Naive thymus-derived CD4-positive, alpha-beta T cell (primary cell): ENCODE results near the gene OSBP2. TPM values are rescaled to one million over a fixed set of nuclear protein-coding genes. Genes with fewer than 3 reads are reported as not detected.

Experiments
- ATAC-seq: fragments of 150-1000 bp; cut with Tn5 transposase; 2 replicates; pipeline ENCODE4 v1.10.0; 2021; ENCODE audit warnings: mild to moderate bottlenecking, moderate library complexity
- CTCF ChIA-PET: fragments of 350-600 bp; sonication (Branson Sonifier 250); formaldehyde crosslinking; loops from one replicate; lab custom pipeline; 2021; ENCODE audit warnings: antibody characterized with exemption; lab: Charles Lee
- POLR2A ChIA-PET: fragments of 350-600 bp; sonication (Branson Sonifier 250); formaldehyde crosslinking; loops from one replicate; lab custom pipeline; 2021; ENCODE audit warnings: antibody characterized with exemption, inconsistent platforms; lab: Charles Lee
- DNase-seq, 9 donors: peaks; one replicate each; pipeline versions ENCODE4 v3.0.0 to v3.0.0-alpha.2; 2020 to 2022; ENCODE audit warnings: mixed read lengths in 1 of 9
- H3K27ac ChIP-seq: one replicate; pipeline ENCODE4 v1.7.0; 2013; ENCODE audit warnings: mild to moderate bottlenecking, low read depth, low read length, moderate library complexity
- H3K27me3 ChIP-seq, 2 donors: one replicate each; pipeline ENCODE4 v1.7.0; 2013; ENCODE audit warnings: low read length in 2 of 2, mild to moderate bottlenecking in 2 of 2, moderate library complexity in 2 of 2; ENCODE audit not compliant: control insufficient read depth in 2 of 2, insufficient read depth in 2 of 2
- H3K36me3 ChIP-seq, 3 experiments: 1 replicate in 2 of 3; 2 replicates in 1 of 3; pipeline ENCODE4 v1.7.0; 2013; ENCODE audit warnings: low read length in 3 of 3, mild to moderate bottlenecking in 3 of 3, moderate library complexity in 1 of 3; ENCODE audit not compliant: insufficient read depth in 3 of 3, control insufficient read depth in 2 of 3
- H3K4me1 ChIP-seq, 2 donors: one replicate each; pipeline ENCODE4 v1.7.0; 2013; ENCODE audit warnings: low read length in 2 of 2, mild to moderate bottlenecking in 2 of 2, moderate library complexity in 1 of 2; ENCODE audit not compliant: control insufficient read depth in 2 of 2, insufficient read depth in 2 of 2
- H3K4me3 ChIP-seq: 2 replicates; pipeline ENCODE4 v1.7.0; 2013; ENCODE audit warnings: mild to moderate bottlenecking, low read length
- H3K9me3 ChIP-seq, 3 experiments: 1 replicate in 2 of 3; 2 replicates in 1 of 3; pipeline ENCODE4 v1.7.0; 2013; ENCODE audit warnings: low read length in 3 of 3; ENCODE audit not compliant: control insufficient read depth in 2 of 3
- H3K27ac Mint-ChIP-seq, 9 donors: one replicate each; pipeline ENCODE4 v1.8.0; 2020 to 2022; ENCODE audit warnings: mixed read lengths in 9 of 9, mild to moderate bottlenecking in 8 of 9, moderate library complexity in 5 of 9, inconsistent platforms in 2 of 9
- H3K27me3 Mint-ChIP-seq, 5 donors: one replicate each; pipeline ENCODE4 v1.8.0; 2021 to 2022; ENCODE audit warnings: mixed read lengths in 5 of 5, mild to moderate bottlenecking in 1 of 5
- H3K36me3 Mint-ChIP-seq, 5 donors: one replicate each; pipeline ENCODE4 v1.8.0; 2020 to 2022; ENCODE audit warnings: mixed read lengths in 5 of 5, mild to moderate bottlenecking in 3 of 5, inconsistent platforms in 1 of 5
- H3K4me1 Mint-ChIP-seq, 7 donors: one replicate each; pipeline ENCODE4 v1.8.0; 2020 to 2022; ENCODE audit warnings: mixed read lengths in 7 of 7, mild to moderate bottlenecking in 3 of 7, inconsistent platforms in 1 of 7
- H3K4me3 Mint-ChIP-seq, 10 donors: one replicate each; pipeline ENCODE4 v1.8.0; 2020 to 2022; ENCODE audit warnings: mild to moderate bottlenecking in 10 of 10, mixed read lengths in 10 of 10, moderate library complexity in 6 of 10, inconsistent platforms in 2 of 10
- H3K9me3 Mint-ChIP-seq, 11 donors: one replicate each; pipeline ENCODE4 v1.8.0; 2020 to 2022; ENCODE audit warnings: mixed read lengths in 11 of 11, mild to moderate bottlenecking in 4 of 11, inconsistent platforms in 1 of 11, moderate library complexity in 1 of 11
- intact Hi-C, 2 donors: fragments of 100-400 bp; cut with micrococcal nuclease; formaldehyde crosslinking; loops; one replicate each; pipeline ENCODE4 v1.15.1; 2023
- polyA plus RNA-seq, 2 donors: library from polyadenylated mRNA; unstranded; fragments of 300-500 nt; fragmentation: Illumina TruSeq; gene quantifications; one replicate each; pipeline ENCODE4 v1.2.3, GENCODE V29; 2021
- total RNA-seq, 6 experiments: library from RNA in 5 of 6; stranded (reverse) in 5 of 6; gene quantifications; 1 replicate in 5 of 6; 2 replicates in 1 of 6; pipeline ENCODE4 v1.2.3 and lab custom pipeline; 2021 to 2026

The OSBP2 gene
- total and polyA plus RNA-seq, 7 experiments from 2014 or later, result 0.37 to 2.7 (median 1.8) TPM

DNA sequence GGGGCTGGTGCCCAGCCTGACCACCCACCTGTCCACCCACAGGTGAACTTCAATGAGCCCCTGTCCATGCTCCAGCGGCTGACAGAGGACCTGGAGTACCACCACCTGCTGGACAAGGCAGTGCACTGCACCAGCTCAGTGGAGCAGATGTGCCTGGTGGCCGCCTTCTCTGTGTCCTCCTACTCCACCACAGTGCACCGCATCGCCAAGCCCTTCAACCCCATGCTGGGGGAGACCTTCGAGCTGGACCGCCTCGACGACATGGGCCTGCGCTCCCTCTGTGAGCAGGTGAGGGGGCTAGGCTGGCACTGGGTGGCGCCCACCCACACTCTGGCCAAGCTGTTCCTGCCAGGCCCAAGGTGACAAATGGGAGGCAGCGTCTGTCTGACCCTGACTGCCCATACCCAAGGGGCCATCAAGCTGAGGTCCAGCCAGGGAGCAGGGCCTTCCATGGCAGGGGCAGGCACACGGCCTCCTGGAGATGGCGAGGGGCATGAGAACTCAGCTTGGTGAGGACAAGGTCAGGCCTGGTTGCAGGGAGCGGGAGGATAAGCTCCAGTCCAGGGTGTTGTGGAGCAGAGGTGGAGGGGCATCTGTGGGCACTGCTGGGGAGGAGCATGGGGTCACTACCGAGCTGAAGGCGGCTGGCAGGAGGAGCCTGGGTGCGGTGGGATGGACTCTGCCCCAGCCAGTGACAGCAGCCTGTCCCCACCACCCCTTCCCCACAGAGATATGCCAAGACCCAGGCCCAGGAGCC lies 196.2 kb downstream of the OSBP2 start:
- no peak overlapping the region for H3K27ac ChIP-seq
- H3K27me3 Mint-ChIP-seq, result no peaks in the 10 kb centered on the region
- intact Hi-C loops, result loop anchor here in 1 of 2 donors (1.0 kb wide), 1 partner anchor 257 kb away; no protein-coding TSS in a partner anchor
- H3K9me3 ChIP-seq, result no peaks in the 10 kb centered on the region
- H3K4me3 ChIP-seq, result no peak overlapping the region
- H3K4me1 Mint-ChIP-seq, result peaks cover 15 to 37% (median 32%) of the 10 kb centered on the region in 7 donors
- H3K27me3 ChIP-seq, result no peaks in the 10 kb centered on the region
- DNase-seq, result peak in 5 of 9 donors; percentile 12 to 38 (median 19)
- no peak overlapping the region for H3K4me3 Mint-ChIP-seq
- ChIA-PET POLR2A (interaction anchor here (1.8 kb wide), 1 partner anchor 256 kb away, joined by 5 read pairs; the partner anchor contains the start of gene SLC35E4), CTCF (interaction anchor here (1.1 to 1.2 kb wide), 2 partner anchors 194 to 257 kb away, joined by 3 to 5 read pairs; no protein-coding TSS in a partner anchor)
- ATAC-seq, result peak; percentile 69
- H3K27ac Mint-ChIP-seq, result peak overlapping the region in 1 of 9 donors; percentile 65
- H3K36me3 ChIP-seq, result peaks cover 0 to 26% (median 0%) of the 10 kb centered on the region in 3 experiments
- peaks cover 0 to 8% (median 0%) of the 10 kb centered on the region in 5 donors for H3K36me3 Mint-ChIP-seq
- H3K4me1 ChIP-seq, result peaks cover 0 to 10% of the 10 kb centered on the region in 2 donors
- no peaks in the 10 kb centered on the region for H3K9me3 Mint-ChIP-seq

DNA sequence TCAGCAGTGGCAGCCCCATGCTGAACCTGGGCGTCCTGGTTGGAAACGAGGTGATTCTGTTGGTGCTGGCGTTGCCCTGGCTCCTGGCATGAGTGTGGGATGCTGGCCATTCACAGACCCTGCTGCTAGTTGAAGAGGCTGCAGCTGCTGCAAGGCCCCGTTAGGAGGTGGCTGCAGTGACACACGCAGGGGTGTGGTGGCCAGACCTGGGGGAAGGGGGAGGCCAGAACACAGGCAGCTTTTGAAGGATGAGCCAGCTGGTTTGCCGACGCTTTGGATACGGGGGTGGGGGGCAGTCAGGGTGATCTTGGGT lies 196.7 kb downstream of the OSBP2 start:
- Mint-ChIP-seq H3K4me1 (peaks cover 15 to 37% (median 32%) of the 10 kb centered on the region in 7 donors), H3K27ac (peak overlapping the region in 5 of 9 donors; percentile 34 to 80 (median 71)), H3K4me3 (peak overlapping the region in 1 of 10 donors; percentile 34), H3K27me3 (no peaks in the 10 kb centered on the region), H3K9me3 (no peaks in the 10 kb centered on the region), H3K36me3 (peaks cover 0 to 12% (median 0%) of the 10 kb centered on the region in 5 donors)
- H3K27ac ChIP-seq, result no peak overlapping the region
- DNase-seq (no peak), ATAC-seq (no peak)
- H3K4me1 ChIP-seq, result peaks cover 0 to 10% of the 10 kb centered on the region in 2 donors
- H3K4me3 ChIP-seq, result no peak overlapping the region
- H3K27me3 ChIP-seq, result no peaks in the 10 kb centered on the region
- POLR2A ChIA-PET, result interaction anchor here (1.8 kb wide), 1 partner anchor 257 kb away, joined by 5 read pairs; the partner anchor contains the start of gene SLC35E4
- CTCF ChIA-PET, result no interaction called here
- no peaks in the 10 kb centered on the region for H3K9me3 ChIP-seq
- intact Hi-C loops, result no loop called here
- H3K36me3 ChIP-seq, result peaks cover 0 to 26% (median 0%) of the 10 kb centered on the region in 3 experiments

DNA sequence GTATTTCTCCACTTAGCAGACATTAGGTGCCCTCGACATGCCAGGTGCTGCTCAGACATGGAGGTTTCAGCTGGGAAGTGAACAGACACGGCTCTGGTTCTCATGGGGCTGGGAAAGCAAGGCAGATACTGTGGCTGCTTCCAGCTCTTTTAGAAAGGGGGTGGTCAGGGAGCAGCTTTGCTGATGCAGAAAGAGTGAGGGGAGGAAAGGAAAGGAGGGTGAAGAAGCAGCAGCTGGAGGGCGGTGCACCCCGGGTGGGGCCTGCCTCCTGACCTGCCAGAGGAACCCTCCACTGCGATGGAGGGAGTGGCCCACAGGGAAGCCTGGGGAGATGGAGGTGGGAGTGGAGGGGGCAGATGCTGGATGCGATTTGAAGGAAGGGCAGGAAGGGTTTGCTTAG lies 197.1 kb downstream of the OSBP2 start:
- DNase-seq (peak in 1 of 9 donors; percentile 15), ATAC-seq (no peak)
- ChIA-PET CTCF (no interaction called here), POLR2A (interaction anchor here (1.8 kb wide), 1 partner anchor 257 kb away, joined by 5 read pairs; the partner anchor contains the start of gene SLC35E4)
- no peaks in the 10 kb centered on the region for H3K27me3 Mint-ChIP-seq
- peaks cover 15 to 37% (median 32%) of the 10 kb centered on the region in 7 donors for H3K4me1 Mint-ChIP-seq
- Histone ChIP-seq H3K27me3 (no peaks in the 10 kb centered on the region), H3K36me3 (peaks cover 0 to 26% (median 0%) of the 10 kb centered on the region in 3 experiments), H3K4me1 (peaks cover 0 to 10% of the 10 kb centered on the region in 2 donors), H3K9me3 (no peaks in the 10 kb centered on the region), H3K27ac (no peak overlapping the region), H3K4me3 (no peak overlapping the region)
- H3K36me3 Mint-ChIP-seq, result peaks cover 0 to 8% (median 0%) of the 10 kb centered on the region in 5 donors
- H3K27ac Mint-ChIP-seq, result peak overlapping the region in 7 of 9 donors; percentile 34 to 80 (median 71)
- intact Hi-C loops, result no loop called here
- H3K4me3 Mint-ChIP-seq, result peak overlapping the region in 1 of 10 donors; percentile 34
- H3K9me3 Mint-ChIP-seq, result no peaks in the 10 kb centered on the region

DNA sequence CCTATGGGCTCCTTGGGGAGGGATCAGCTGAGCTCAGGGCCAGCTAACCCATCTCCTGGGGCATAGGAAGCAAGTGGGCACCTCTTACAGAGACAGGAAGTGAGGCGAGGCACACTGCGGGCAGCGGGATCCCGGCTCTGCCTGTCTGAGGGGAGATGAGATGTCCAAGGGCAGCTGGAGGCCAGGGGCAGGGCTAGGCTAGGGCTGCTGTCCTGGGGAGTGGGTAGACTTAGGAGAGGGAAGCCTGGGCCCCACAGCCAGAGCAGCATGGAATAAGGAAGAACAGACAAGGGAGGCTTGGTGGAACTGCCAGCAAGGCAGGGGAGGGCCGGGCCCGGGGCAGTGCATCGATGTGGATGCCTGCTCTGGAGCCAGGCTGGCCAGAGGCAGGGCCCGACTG lies 197.6 kb downstream of the OSBP2 start:
- H3K36me3 ChIP-seq, result peaks cover 0 to 26% (median 0%) of the 10 kb centered on the region in 3 experiments
- intact Hi-C loops, result no loop called here
- H3K27me3 Mint-ChIP-seq, result no peaks in the 10 kb centered on the region
- CTCF ChIA-PET, result interaction anchor here (1.4 kb wide), 1 partner anchor 30 kb away, joined by 3 read pairs; no protein-coding TSS in a partner anchor
- peaks cover 0 to 1% (median 0%) of the 10 kb centered on the region in 11 donors for H3K9me3 Mint-ChIP-seq
- ATAC-seq, result no peak
- H3K27me3 ChIP-seq, result no peaks in the 10 kb centered on the region
- H3K36me3 Mint-ChIP-seq, result peaks cover 0 to 11% (median 3%) of the 10 kb centered on the region in 5 donors
- H3K4me3 ChIP-seq, result no peak overlapping the region
- peaks cover 15 to 37% (median 32%) of the 10 kb centered on the region in 7 donors for H3K4me1 Mint-ChIP-seq
- H3K27ac Mint-ChIP-seq, result peak overlapping the region in 7 of 9 donors; percentile 30 to 77 (median 71)
- POLR2A ChIA-PET, result no interaction called here
- DNase-seq, result peak in 1 of 9 donors; percentile 11
- H3K4me3 Mint-ChIP-seq, result peak overlapping the region in 2 of 10 donors; percentile 18 to 19
- H3K4me1 ChIP-seq, result peaks cover 0 to 10% of the 10 kb centered on the region in 2 donors
- no peaks in the 10 kb centered on the region for H3K9me3 ChIP-seq
- no peak overlapping the region for H3K27ac ChIP-seq

DNA sequence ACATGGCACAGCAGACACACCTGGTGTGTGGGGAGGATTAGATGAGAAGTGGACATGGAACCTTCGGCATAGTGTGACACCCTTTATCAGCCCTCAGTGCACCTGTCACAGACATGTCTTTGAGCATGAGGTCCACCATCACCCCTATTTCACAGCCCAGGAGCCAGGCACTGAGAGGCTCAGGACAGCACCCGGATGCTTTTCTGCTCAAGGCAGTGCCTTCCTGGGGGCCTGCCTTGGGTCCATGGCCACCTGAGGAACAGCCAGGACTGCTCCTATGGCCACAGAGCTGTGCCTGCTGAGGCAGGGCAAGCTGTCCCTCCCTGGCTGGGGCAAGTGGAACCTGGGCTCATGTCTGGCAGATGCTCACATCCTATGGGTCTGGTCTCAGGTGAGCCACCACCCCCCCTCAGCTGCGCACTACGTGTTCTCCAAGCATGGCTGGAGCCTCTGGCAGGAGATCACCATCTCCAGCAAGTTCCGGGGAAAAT lies 198.1 kb downstream of the OSBP2 start:
- peak in 1 of 9 donors; percentile 16 for DNase-seq

More for the DNA sequence above, 198.1 kb downstream of the OSBP2 start:
- intact Hi-C loops, result no loop called here
- H3K9me3 ChIP-seq, result no peaks in the 10 kb centered on the region
- H3K4me1 ChIP-seq, result peaks cover 0 to 10% of the 10 kb centered on the region in 2 donors
- peaks cover 0 to 12% (median 6%) of the 10 kb centered on the region in 5 donors for H3K36me3 Mint-ChIP-seq
- H3K27me3 ChIP-seq, result no peaks in the 10 kb centered on the region
- H3K4me1 Mint-ChIP-seq, result peaks cover 15 to 37% (median 32%) of the 10 kb centered on the region in 7 donors
- H3K27ac ChIP-seq, result no peak overlapping the region
- H3K36me3 ChIP-seq, result peaks cover 0 to 24% (median 0%) of the 10 kb centered on the region in 3 experiments
- peak overlapping the region in 1 of 10 donors; percentile 66 for H3K4me3 Mint-ChIP-seq
- H3K4me3 ChIP-seq, result no peak overlapping the region
- ChIA-PET POLR2A (no interaction called here), CTCF (interaction anchor here (1.4 kb wide), 1 partner anchor 29 kb away, joined by 3 read pairs; no protein-coding TSS in a partner anchor)
- peak overlapping the region in 3 of 9 donors; percentile 30 to 75 (median 39) for H3K27ac Mint-ChIP-seq
- no peak for ATAC-seq
- no peaks in the 10 kb centered on the region for H3K27me3 Mint-ChIP-seq
- peaks cover 0 to 2% (median 0%) of the 10 kb centered on the region in 11 donors for H3K9me3 Mint-ChIP-seq
